ENCODE data around the gene BAMBI. TPM values are rescaled to one million over a fixed set of nuclear protein-coding genes. Genes with fewer than 3 reads are reported as not detected.

Gene BAMBI
- total RNA-seq, 1 experiment from 2014 or later: 165 TPM

GRCh38 chr10:28715757-28716156 lies 38.4 kb downstream of the BAMBI start:
- no peak overlapping the region for H3K4me3 ChIP-seq (ENCODE audit: low read depth, low read length)
- TF ChIP-seq, protein P1, sequence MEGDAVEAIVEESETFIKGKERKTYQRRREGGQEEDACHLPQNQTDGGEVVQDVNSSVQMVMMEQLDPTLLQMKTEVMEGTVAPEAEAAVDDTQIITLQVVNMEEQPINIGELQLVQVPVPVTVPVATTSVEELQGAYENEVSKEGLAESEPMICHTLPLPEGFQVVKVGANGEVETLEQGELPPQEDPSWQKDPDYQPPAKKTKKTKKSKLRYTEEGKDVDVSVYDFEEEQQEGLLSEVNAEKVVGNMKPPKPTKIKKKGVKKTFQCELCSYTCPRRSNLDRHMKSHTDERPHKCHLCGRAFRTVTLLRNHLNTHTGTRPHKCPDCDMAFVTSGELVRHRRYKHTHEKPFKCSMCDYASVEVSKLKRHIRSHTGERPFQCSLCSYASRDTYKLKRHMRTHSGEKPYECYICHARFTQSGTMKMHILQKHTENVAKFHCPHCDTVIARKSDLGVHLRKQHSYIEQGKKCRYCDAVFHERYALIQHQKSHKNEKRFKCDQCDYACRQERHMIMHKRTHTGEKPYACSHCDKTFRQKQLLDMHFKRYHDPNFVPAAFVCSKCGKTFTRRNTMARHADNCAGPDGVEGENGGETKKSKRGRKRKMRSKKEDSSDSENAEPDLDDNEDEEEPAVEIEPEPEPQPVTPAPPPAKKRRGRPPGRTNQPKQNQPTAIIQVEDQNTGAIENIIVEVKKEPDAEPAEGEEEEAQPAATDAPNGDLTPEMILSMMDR (IDR thresholded peaks at IDR 0.05; ENCODE audit: insufficient read depth in 1 of 2, low read depth in 1 of 2, low read length in 1 of 2, severe bottlenecking in 1 of 2, unreplicated experiment in 1 of 2): no peak
- H3K27ac Mint-ChIP-seq (ENCODE audit: unreplicated experiment): no peak overlapping the region
- H3K4me1 ChIP-seq: peaks cover 10% of the 10 kb centered on the region; the same call in 1 of the 2 replicates
- H3K36me3 ChIP-seq (ENCODE audit: control insufficient read depth, insufficient read depth, low read length): no peaks in the 10 kb centered on the region
- no peaks in the 10 kb centered on the region for H3K36me3 Mint-ChIP-seq (ENCODE audit: insufficient read depth, unreplicated experiment)
- H3K4me3 Mint-ChIP-seq (ENCODE audit: unreplicated experiment): no peak overlapping the region
- no peak for DNase-seq
- BruUV-seq (replicated peaks): no TSS peak
- intact Hi-C loops (cut with micrococcal nuclease; ENCODE audit: unreplicated experiment): no loop called here
- peaks cover 19% of the 10 kb centered on the region for H3K4me1 Mint-ChIP-seq (ENCODE audit: low read depth, unreplicated experiment)
- H3K27me3 ChIP-seq (replicated peaks; ENCODE audit: control insufficient read depth, insufficient read depth, low read length): no peaks in the 10 kb centered on the region
- no peaks in the 10 kb centered on the region for H3K9me3 ChIP-seq
- no peaks in the 10 kb centered on the region for H3K27me3 Mint-ChIP-seq (ENCODE audit: insufficient read depth, unreplicated experiment)
- CTCF ChIA-PET: no interaction called here
- POLR2A ChIA-PET: interaction anchor here (0.6 kb wide), 1 partner anchor 10 kb away, joined by 7 read pairs; no protein-coding TSS in a partner anchor
- peaks cover 8% of the 10 kb centered on the region for H3K9me3 Mint-ChIP-seq (ENCODE audit: unreplicated experiment)

DNA sequence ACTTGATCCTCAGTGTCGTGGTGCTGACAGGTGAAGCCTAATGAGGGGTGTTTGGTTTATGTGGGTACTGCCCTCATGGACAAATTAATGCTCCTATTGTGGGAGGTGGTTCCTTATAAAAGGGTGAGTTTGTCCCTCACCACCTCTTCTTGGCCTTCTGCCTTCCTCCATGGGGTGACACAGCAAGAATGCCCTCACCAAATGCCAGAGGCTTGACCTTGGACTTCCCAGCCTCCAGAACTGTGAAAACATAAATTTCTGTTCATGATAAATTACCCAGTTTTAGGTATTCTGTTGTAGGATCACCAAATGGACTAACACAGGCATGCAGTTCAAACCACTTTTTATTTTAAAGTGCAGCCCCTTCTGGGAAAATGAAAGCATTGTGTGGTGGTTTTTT lies 39.4 kb downstream of the BAMBI start:
- no peaks in the 10 kb centered on the region for H3K27me3 ChIP-seq (replicated peaks; ENCODE audit: control insufficient read depth, insufficient read depth, low read length)
- Mint-ChIP-seq H3K9me3 (ENCODE audit: unreplicated experiment) (peaks cover 8% of the 10 kb centered on the region), H3K27me3 (ENCODE audit: insufficient read depth, unreplicated experiment) (no peaks in the 10 kb centered on the region), H3K4me1 (ENCODE audit: low read depth, unreplicated experiment) (peaks cover 19% of the 10 kb centered on the region), H3K27ac (ENCODE audit: unreplicated experiment) (no peak overlapping the region), H3K4me3 (ENCODE audit: unreplicated experiment) (no peak overlapping the region), H3K36me3 (ENCODE audit: insufficient read depth, unreplicated experiment) (no peaks in the 10 kb centered on the region)
- TF ChIP-seq, protein P1 (IDR thresholded peaks at IDR 0.05; ENCODE audit: insufficient read depth in 1 of 2, low read depth in 1 of 2, low read length in 1 of 2, severe bottlenecking in 1 of 2, unreplicated experiment in 1 of 2): no peak
- ChIA-PET POLR2A (no interaction called here), CTCF (no interaction called here)
- BruUV-seq (replicated peaks): no TSS peak
- intact Hi-C loops (cut with micrococcal nuclease; ENCODE audit: unreplicated experiment): no loop called here
- peaks cover 17% of the 10 kb centered on the region; the same call in 1 of the 2 replicates for H3K4me1 ChIP-seq
- no peaks in the 10 kb centered on the region for H3K9me3 ChIP-seq
- H3K36me3 ChIP-seq (ENCODE audit: control insufficient read depth, insufficient read depth, low read length): no peaks in the 10 kb centered on the region
- H3K4me3 ChIP-seq (ENCODE audit: low read depth, low read length): no peak overlapping the region
- DNase-seq: no peak

- no peaks in the 10 kb centered on the region for H3K36me3 ChIP-seq (ENCODE audit: control insufficient read depth, insufficient read depth, low read length)
- BruUV-seq (replicated peaks): no TSS peak
- Mint-ChIP-seq H3K36me3 (ENCODE audit: insufficient read depth, unreplicated experiment) (no peaks in the 10 kb centered on the region), H3K27ac (ENCODE audit: unreplicated experiment) (no peak overlapping the region), H3K27me3 (ENCODE audit: insufficient read depth, unreplicated experiment) (no peaks in the 10 kb centered on the region), H3K9me3 (ENCODE audit: unreplicated experiment) (peaks cover 8% of the 10 kb centered on the region), H3K4me1 (ENCODE audit: low read depth, unreplicated experiment) (peaks cover 19% of the 10 kb centered on the region), H3K4me3 (ENCODE audit: unreplicated experiment) (no peak overlapping the region)
- TF ChIP-seq, protein P1 (IDR thresholded peaks at IDR 0.05; ENCODE audit: insufficient read depth in 1 of 2, low read depth in 1 of 2, low read length in 1 of 2, severe bottlenecking in 1 of 2, unreplicated experiment in 1 of 2): no peak
- intact Hi-C loops (cut with micrococcal nuclease; ENCODE audit: unreplicated experiment): no loop called here
- peaks cover 21% of the 10 kb centered on the region for H3K4me1 ChIP-seq
- POLR2A ChIA-PET: interaction anchor here (0.6 kb wide), 1 partner anchor 158 kb away, joined by 29 read pairs; no protein-coding TSS in a partner anchor
- CTCF ChIA-PET: interaction anchor here (0.7 kb wide), 1 partner anchor 10 kb away, joined by 6 read pairs; no protein-coding TSS in a partner anchor
- DNase-seq: no peak
- H3K9me3 ChIP-seq: no peaks in the 10 kb centered on the region
- no peaks in the 10 kb centered on the region for H3K27me3 ChIP-seq (replicated peaks; ENCODE audit: control insufficient read depth, insufficient read depth, low read length)
- no peak overlapping the region for H3K4me3 ChIP-seq (ENCODE audit: low read depth, low read length)
Observed at GRCh38 chr10:28717656-28718201, 40.4 kb downstream of the BAMBI start.
